Adrenal gland (tissue), 5 donors: ENCODE data around the gene CCDC187.

Source experiments
- CTCF ChIP-seq, 6 experiments: fragments of 450-650 bp in 4 of 6; fragments of 200-600 bp in 2 of 6; sonication (generic) in 1 of 6; IDR thresholded peaks; 1 replicate in 5 of 6; 2 replicates in 1 of 6; pipeline versions ENCODE4 v1.5.1 to v1.8.0; 2016 to 2021; ENCODE audit warnings: antibody characterized with exemption in 6 of 6, mild to moderate bottlenecking in 2 of 6, moderate library complexity in 1 of 6
- POLR2A ChIP-seq, 2 donors: fragments of 450-650 bp; IDR thresholded peaks; one replicate each; pipeline ENCODE4 v1.6.1; 2017; ENCODE audit warnings: antibody characterized with exemption in 2 of 2, mild to moderate bottlenecking in 2 of 2, moderate library complexity in 1 of 2
- donor health status: DM: no; HTN: no; CAD: no.

- no peak for TF ChIP-seq POLR2A (IDR thresholded peaks at IDR 0.05)
- no peak for TF ChIP-seq CTCF (IDR thresholded peaks at IDR 0.05)
These were observed 27.9 kb upstream of the CCDC187 start for GRCh38 chr9:136331556-136332481.
